Activated naive CD4-positive, alpha-beta T cell treated with anti-CD3 and anti-CD28 coated beads, Interleukin-2, amount 10 ng/mL, durations not matched to agents 7 days and 5 days (primary cell): ENCODE data around the gene ZACN.

Experiments used
- CTCF ChIA-PET: fragments of 350-600 bp; sonication (Branson Sonifier 250); formaldehyde crosslinking; loops from one replicate; lab custom pipeline; 2021; ENCODE audit warnings: antibody characterized with exemption; lab: Charles Lee
- DNase-seq: peaks from one replicate; pipeline ENCODE4 v3.0.0-alpha.2; 2020
- H3K27ac Mint-ChIP-seq: one replicate; pipeline ENCODE4 v1.8.0; 2021; ENCODE audit warnings: mild to moderate bottlenecking, moderate library complexity, mixed read lengths
- H3K27me3 Mint-ChIP-seq: one replicate; pipeline ENCODE4 v1.8.0; 2021; ENCODE audit warnings: mild to moderate bottlenecking, mixed read lengths
- H3K36me3 Mint-ChIP-seq: one replicate; pipeline ENCODE4 v1.8.0; 2021; ENCODE audit warnings: mixed read lengths
- H3K4me1 Mint-ChIP-seq: one replicate; pipeline ENCODE4 v1.8.0; 2021; ENCODE audit warnings: mixed read lengths
- H3K4me3 Mint-ChIP-seq: one replicate; pipeline ENCODE4 v1.8.0; 2021; ENCODE audit warnings: mild to moderate bottlenecking, moderate library complexity, mixed read lengths
- H3K9me3 Mint-ChIP-seq: one replicate; pipeline ENCODE4 v1.8.0; 2021; ENCODE audit warnings: mixed read lengths

The ZACN gene

GRCh38 chr17:76115138-76115754 is 36.3 kb downstream of the ZACN start:
- Mint-ChIP-seq H3K27ac (no peak overlapping the region), H3K36me3 (no peaks in the 10 kb centered on the region), H3K4me1 (no peaks in the 10 kb centered on the region), H3K9me3 (peaks cover 4% of the 10 kb centered on the region), H3K27me3 (peaks cover 18% of the 10 kb centered on the region), H3K4me3 (no peak overlapping the region)
- CTCF ChIA-PET = interaction anchor here (0.8 to 2.4 kb wide), 3 partner anchors 101 to 185 kb away, joined by 3 to 23 read pairs (median 5); no protein-coding TSS in a partner anchor
- DNase-seq = no peak

- Mint-ChIP-seq H3K9me3 (no peaks in the 10 kb centered on the region), H3K4me3 (no peak overlapping the region)
These were observed 40.7 kb downstream of the ZACN start for GRCh38 chr17:76119409-76120371.

GRCh38 chr17:76120658-76121008 is 41.7 kb downstream of the ZACN start:
- CTCF ChIA-PET = interaction anchor here (0.7 to 11.0 kb wide), 21 partner anchors 14 to 181 kb away, joined by 3 to 215 read pairs (median 4); partner anchors contain the start of gene EXOC7
- DNase-seq = no peak
- H3K4me1 Mint-ChIP-seq = peaks cover 30% of the 10 kb centered on the region
- H3K36me3 Mint-ChIP-seq = no peaks in the 10 kb centered on the region
- no peaks in the 10 kb centered on the region for H3K9me3 Mint-ChIP-seq
- no peak overlapping the region for H3K27ac Mint-ChIP-seq
- peaks cover 5% of the 10 kb centered on the region for H3K27me3 Mint-ChIP-seq
- no peak overlapping the region for H3K4me3 Mint-ChIP-seq

More at GRCh38 chr17:76119409-76120371, 40.7 kb downstream of the ZACN start:
- CTCF ChIA-PET = interaction anchor here (0.8 to 11.0 kb wide), 8 partner anchors 62 to 266 kb away, joined by 3 to 215 read pairs (median 4); no protein-coding TSS in a partner anchor
- Mint-ChIP-seq H3K27ac (no peak overlapping the region), H3K36me3 (no peaks in the 10 kb centered on the region), H3K27me3 (peaks cover 10% of the 10 kb centered on the region), H3K4me1 (peaks cover 26% of the 10 kb centered on the region)
- DNase-seq = no peak

- peaks cover 5% of the 10 kb centered on the region for H3K27me3 Mint-ChIP-seq
- H3K9me3 Mint-ChIP-seq = no peaks in the 10 kb centered on the region
- peaks cover 43% of the 10 kb centered on the region for H3K4me1 Mint-ChIP-seq
- H3K36me3 Mint-ChIP-seq = no peaks in the 10 kb centered on the region
- CTCF ChIA-PET = interaction anchor here (0.5 to 11.0 kb wide), 17 partner anchors 11 to 168 kb away, joined by 3 to 215 read pairs (median 4); partner anchors contain the start of gene EXOC7
- no peak for DNase-seq
- no peak overlapping the region for H3K4me3 Mint-ChIP-seq
- peak overlapping the region; percentile 75 for H3K27ac Mint-ChIP-seq
These were observed 43.0 kb downstream of the ZACN start for GRCh38 chr17:76121932-76122430.

GRCh38 chr17:76122431-76123190 is 43.6 kb downstream of the ZACN start:
- H3K36me3 Mint-ChIP-seq = no peaks in the 10 kb centered on the region
- H3K4me3 Mint-ChIP-seq = no peak overlapping the region
- CTCF ChIA-PET = interaction anchor here (0.5 to 11.0 kb wide), 12 partner anchors 10 to 158 kb away, joined by 3 to 215 read pairs (median 4); no protein-coding TSS in a partner anchor
- H3K9me3 Mint-ChIP-seq = no peaks in the 10 kb centered on the region
- DNase-seq = no peak
- H3K27ac Mint-ChIP-seq = peak overlapping the region; percentile 82
- peaks cover 49% of the 10 kb centered on the region for H3K4me1 Mint-ChIP-seq
- H3K27me3 Mint-ChIP-seq = peaks cover 5% of the 10 kb centered on the region

GRCh38 chr17:76123191-76123499 is 44.2 kb downstream of the ZACN start:
- H3K9me3 Mint-ChIP-seq = no peaks in the 10 kb centered on the region
- CTCF ChIA-PET = interaction anchor here (0.8 to 11.0 kb wide), 12 partner anchors 12 to 157 kb away, joined by 3 to 215 read pairs (median 4); no protein-coding TSS in a partner anchor
- no peaks in the 10 kb centered on the region for H3K36me3 Mint-ChIP-seq
- DNase-seq = no peak
- no peak overlapping the region for H3K4me3 Mint-ChIP-seq
- peak overlapping the region; percentile 82 for H3K27ac Mint-ChIP-seq
- H3K27me3 Mint-ChIP-seq = peaks cover 5% of the 10 kb centered on the region
- H3K4me1 Mint-ChIP-seq = peaks cover 50% of the 10 kb centered on the region

- Mint-ChIP-seq H3K36me3 (no peaks in the 10 kb centered on the region), H3K4me3 (no peak overlapping the region), H3K27me3 (peaks cover 5% of the 10 kb centered on the region), H3K27ac (peak overlapping the region; percentile 75), H3K9me3 (no peaks in the 10 kb centered on the region), H3K4me1 (peaks cover 56% of the 10 kb centered on the region)
- CTCF ChIA-PET = interaction anchor here (0.7 to 11.0 kb wide), 13 partner anchors 9 to 157 kb away, joined by 3 to 215 read pairs (median 3); no protein-coding TSS in a partner anchor
- DNase-seq = no peak
These were observed 45.0 kb downstream of the ZACN start for GRCh38 chr17:76123749-76124581.

GRCh38 chr17:76124582-76125390 is 45.8 kb downstream of the ZACN start:
- Mint-ChIP-seq H3K36me3 (no peaks in the 10 kb centered on the region), H3K4me1 (peaks cover 61% of the 10 kb centered on the region), H3K27me3 (no peaks in the 10 kb centered on the region), H3K4me3 (no peak overlapping the region), H3K27ac (no peak overlapping the region), H3K9me3 (no peaks in the 10 kb centered on the region)
- DNase-seq = no peak
- CTCF ChIA-PET = interaction anchor here (0.7 to 11.0 kb wide), 9 partner anchors 8 to 156 kb away, joined by 3 to 215 read pairs (median 5); no protein-coding TSS in a partner anchor

GRCh38 chr17:76125391-76125675 is 46.4 kb downstream of the ZACN start:
- CTCF ChIA-PET = interaction anchor here (1.3 to 11.0 kb wide), 6 partner anchors 20 to 155 kb away, joined by 3 to 215 read pairs (median 8); no protein-coding TSS in a partner anchor
- Mint-ChIP-seq H3K27me3 (no peaks in the 10 kb centered on the region), H3K4me1 (peaks cover 65% of the 10 kb centered on the region), H3K36me3 (no peaks in the 10 kb centered on the region), H3K4me3 (no peak overlapping the region), H3K9me3 (no peaks in the 10 kb centered on the region), H3K27ac (no peak overlapping the region)
- DNase-seq = no peak

- Mint-ChIP-seq H3K36me3 (no peaks in the 10 kb centered on the region), H3K4me3 (no peak overlapping the region), H3K27me3 (peaks cover 5% of the 10 kb centered on the region), H3K27ac (peak overlapping the region; percentile 91), H3K4me1 (peaks cover 66% of the 10 kb centered on the region), H3K9me3 (no peaks in the 10 kb centered on the region)
- DNase-seq = no peak
- CTCF ChIA-PET = interaction anchor here (0.7 to 11.0 kb wide), 13 partner anchors 10 to 492 kb away, joined by 3 to 215 read pairs (median 4); no protein-coding TSS in a partner anchor
These were observed 46.9 kb downstream of the ZACN start for GRCh38 chr17:76125922-76126321.

GRCh38 chr17:76130473-76130872 is 51.5 kb downstream of the ZACN start:
- H3K4me3 Mint-ChIP-seq = no peak overlapping the region
- H3K27me3 Mint-ChIP-seq = peaks cover 9% of the 10 kb centered on the region
- no peaks in the 10 kb centered on the region for H3K36me3 Mint-ChIP-seq
- peaks cover 56% of the 10 kb centered on the region for H3K4me1 Mint-ChIP-seq
- CTCF ChIA-PET = interaction anchor here (3.0 kb wide), 1 partner anchor 149 kb away, joined by 11 read pairs; no protein-coding TSS in a partner anchor
- DNase-seq = no peak
- H3K9me3 Mint-ChIP-seq = no peaks in the 10 kb centered on the region
- H3K27ac Mint-ChIP-seq = no peak overlapping the region

- peaks cover 9% of the 10 kb centered on the region for H3K27me3 Mint-ChIP-seq
- H3K4me3 Mint-ChIP-seq = no peak overlapping the region
- DNase-seq = no peak
- no peak overlapping the region for H3K27ac Mint-ChIP-seq
- no peaks in the 10 kb centered on the region for H3K36me3 Mint-ChIP-seq
- no peaks in the 10 kb centered on the region for H3K9me3 Mint-ChIP-seq
- CTCF ChIA-PET = interaction anchor here (3.0 kb wide), 1 partner anchor 148 kb away, joined by 11 read pairs; no protein-coding TSS in a partner anchor
- H3K4me1 Mint-ChIP-seq = peaks cover 53% of the 10 kb centered on the region
These were observed 52.2 kb downstream of the ZACN start for GRCh38 chr17:76131051-76131691.
